A673 (cell line): ENCODE measurements around the gene GNAZ.

ENCODE experiments used
- EZH2 ChIP-seq: fragments of 200-600 bp; sonication (generic); IDR thresholded peaks from 2 replicates; pipeline ENCODE4 v1.6.1; 2017; ENCODE audit warnings: borderline replicate concordance, low read depth, mild to moderate bottlenecking, mixed read lengths, antibody characterized with exemption, low read length; ENCODE audit not compliant: poor library complexity, severe bottlenecking
- TF ChIP-seq, protein P1 (sequence below): fragments of 300-800, 200-600 bp; sonication (generic); conservative IDR thresholded peaks from 2 replicates; pipeline ENCODE4 v1.5.1; 2017; ENCODE audit warnings: low read depth, mild to moderate bottlenecking, antibody characterized with exemption, low read length, moderate library complexity, mixed read lengths

DNA sequence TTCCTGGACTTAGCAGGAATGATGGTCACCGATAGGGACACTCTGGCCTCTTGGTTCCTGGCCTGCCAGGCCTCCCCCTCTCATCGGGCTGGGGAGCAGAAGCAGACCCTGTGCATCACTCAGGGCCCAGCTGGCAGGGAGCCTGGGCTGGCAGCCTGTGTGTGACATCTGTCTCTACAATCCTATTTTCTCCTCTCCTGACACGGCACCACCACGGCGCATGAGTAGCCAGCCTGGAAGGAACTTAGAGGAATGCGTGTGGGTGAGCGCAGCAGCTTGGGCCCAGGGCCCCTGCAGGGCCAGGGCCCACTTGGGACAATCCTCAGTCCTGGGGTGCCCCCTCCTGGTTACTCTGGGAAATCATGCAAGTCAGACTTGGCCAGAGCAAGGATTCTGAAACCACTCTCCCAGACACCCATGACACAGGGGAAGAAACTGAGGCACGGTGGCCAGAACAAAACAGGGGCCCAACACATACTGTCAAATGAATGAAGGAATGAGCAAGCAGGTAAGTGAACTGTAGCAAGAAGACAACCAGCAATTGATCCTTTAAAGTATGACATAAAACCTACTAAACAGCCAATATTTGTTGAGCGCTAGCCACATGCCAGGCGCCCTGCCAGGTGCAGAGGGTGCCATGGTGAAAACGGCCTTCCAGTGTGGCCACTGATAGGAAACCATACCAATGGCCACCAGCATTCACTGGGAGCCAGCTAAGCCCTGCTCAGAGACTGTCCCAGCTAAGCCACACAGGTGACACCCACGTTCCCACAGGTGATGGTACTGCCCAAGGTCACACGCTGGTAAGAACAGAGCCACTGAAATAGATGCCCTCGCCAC lies 58.2 kb downstream of the GNAZ start:
- TF ChIP-seq, protein P1, sequence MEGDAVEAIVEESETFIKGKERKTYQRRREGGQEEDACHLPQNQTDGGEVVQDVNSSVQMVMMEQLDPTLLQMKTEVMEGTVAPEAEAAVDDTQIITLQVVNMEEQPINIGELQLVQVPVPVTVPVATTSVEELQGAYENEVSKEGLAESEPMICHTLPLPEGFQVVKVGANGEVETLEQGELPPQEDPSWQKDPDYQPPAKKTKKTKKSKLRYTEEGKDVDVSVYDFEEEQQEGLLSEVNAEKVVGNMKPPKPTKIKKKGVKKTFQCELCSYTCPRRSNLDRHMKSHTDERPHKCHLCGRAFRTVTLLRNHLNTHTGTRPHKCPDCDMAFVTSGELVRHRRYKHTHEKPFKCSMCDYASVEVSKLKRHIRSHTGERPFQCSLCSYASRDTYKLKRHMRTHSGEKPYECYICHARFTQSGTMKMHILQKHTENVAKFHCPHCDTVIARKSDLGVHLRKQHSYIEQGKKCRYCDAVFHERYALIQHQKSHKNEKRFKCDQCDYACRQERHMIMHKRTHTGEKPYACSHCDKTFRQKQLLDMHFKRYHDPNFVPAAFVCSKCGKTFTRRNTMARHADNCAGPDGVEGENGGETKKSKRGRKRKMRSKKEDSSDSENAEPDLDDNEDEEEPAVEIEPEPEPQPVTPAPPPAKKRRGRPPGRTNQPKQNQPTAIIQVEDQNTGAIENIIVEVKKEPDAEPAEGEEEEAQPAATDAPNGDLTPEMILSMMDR = peak; percentile 84
- no peak for TF ChIP-seq EZH2
